Measurements from ENCODE around the gene RAI14.
"Not testable (repeated sequence)": the region's sequence is repeated elsewhere in the genome, so short reads cannot be mapped to it uniquely, and the experiment has no call there.

RAI14 gene

GRCh38 chr5:34695275-34696027 is 39.3 kb downstream of the RAI14 start:
- FAIRE-seq (no peak), DNase-seq (ENCODE audit: extremely low spot score, insufficient read length, low read depth) (no peak)

- no peak for DNase-seq (ENCODE audit: extremely low spot score, insufficient read length, low read depth)
- no peak for FAIRE-seq
These were observed 41.4 kb downstream of the RAI14 start for GRCh38 chr5:34697308-34698108.

- DNase-seq (ENCODE audit: extremely low spot score, insufficient read length, low read depth) (no peak), FAIRE-seq (no peak)
These were observed 41.9 kb downstream of the RAI14 start for GRCh38 chr5:34698109-34698419.

DNA sequence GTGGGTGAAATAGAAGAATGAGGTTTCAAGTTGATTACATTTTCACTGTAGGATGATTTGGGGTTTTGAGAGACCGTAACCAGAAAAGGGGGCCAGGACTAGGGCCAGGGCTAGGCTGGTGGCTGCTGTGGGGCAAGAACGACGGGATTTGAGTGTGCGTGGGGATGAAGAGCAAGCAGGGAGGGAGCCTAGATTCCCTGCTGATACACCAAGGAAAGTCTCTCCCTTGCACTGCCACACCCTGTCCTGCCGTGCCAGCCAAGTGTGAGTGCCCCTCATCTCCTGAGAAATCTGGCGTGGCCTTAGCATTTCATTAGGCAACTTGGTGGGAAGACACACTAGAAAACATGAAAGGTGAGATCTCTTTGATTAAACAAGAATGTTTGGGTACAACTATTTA is 42.6 kb downstream of the RAI14 start:
- DNase-seq (ENCODE audit: extremely low spot score, insufficient read length, low read depth) (no peak), FAIRE-seq (no peak)

DNA sequence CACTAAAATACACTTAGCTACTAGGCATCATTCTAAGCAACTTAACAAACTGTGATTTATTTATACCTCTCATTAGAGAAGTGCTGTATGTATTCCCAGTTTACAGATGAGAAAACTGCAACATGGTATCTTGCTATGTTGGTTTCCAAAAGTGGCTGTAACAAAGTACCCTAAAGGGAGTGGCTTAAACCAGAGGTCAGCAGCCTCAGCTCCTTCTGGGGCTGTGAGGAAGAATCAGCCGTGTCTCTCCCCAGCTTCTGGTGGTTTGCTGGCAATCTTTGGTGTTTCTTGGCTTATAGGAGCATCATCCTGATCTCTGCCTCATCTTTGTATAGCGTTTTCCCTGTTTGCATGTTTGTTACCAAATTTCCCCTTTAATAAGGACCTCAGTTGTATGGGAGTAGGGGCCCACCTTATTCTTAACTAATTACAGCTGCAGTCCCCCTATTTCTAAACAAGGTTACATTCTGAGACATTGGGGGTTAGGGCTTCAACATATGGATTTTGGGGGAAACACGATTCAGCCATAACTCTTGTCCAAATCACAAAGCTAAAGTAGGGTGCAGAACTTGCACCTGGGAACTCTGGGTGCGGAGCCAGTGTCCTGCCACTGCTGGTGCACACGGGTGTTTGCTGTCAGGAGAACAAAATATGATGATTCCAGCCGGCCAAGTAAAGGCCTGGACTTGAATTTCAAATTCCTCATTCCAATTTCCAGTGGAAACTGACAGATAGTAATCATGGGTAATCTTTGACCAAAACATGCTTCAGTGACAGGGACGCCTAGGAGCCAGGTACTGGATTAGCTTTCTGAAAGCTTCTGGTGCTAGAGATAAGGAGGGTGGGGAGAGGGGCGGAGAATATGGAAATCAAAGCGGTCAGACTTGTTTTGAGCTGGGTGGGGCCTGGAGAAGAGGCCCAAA is 43.3 kb downstream of the RAI14 start:
- no peak for DNase-seq (ENCODE audit: extremely low spot score, insufficient read length, low read depth)
- no peak for FAIRE-seq

GRCh38 chr5:34700078-34700452 is 43.9 kb downstream of the RAI14 start:
- no peak for DNase-seq (ENCODE audit: extremely low spot score, insufficient read length, low read depth)
- FAIRE-seq, result no peak

DNA sequence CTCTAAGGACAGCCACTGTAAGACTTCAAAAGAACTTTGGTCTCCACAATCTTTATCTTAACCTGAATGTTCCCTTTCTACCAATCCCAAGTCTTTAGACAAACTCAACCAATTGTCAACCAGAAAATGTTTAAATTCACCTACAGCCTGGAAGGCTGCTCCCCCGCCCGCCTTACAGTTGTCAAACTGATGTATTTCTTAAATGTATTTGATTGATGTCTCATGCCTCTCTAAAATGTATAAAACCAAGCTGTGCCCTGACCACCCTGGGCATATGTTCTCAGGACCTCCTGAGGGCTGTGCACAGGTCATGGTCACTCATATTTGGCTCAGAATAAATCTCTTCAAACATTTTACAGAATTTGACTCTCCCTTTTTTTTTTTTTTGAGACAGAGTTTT is 45.3 kb downstream of the RAI14 start:
- not testable (repeated sequence) for FAIRE-seq; DNase-seq (ENCODE audit: extremely low spot score, insufficient read length, low read depth)

GRCh38 chr5:34703767-34704713 is 47.9 kb downstream of the RAI14 start:
- FAIRE-seq, result no peak

GRCh38 chr5:34706084-34706483 is 50.0 kb downstream of the RAI14 start:
- FAIRE-seq, result no peak
- no peak for DNase-seq (ENCODE audit: extremely low spot score, insufficient read length, low read depth)

More at GRCh38 chr5:34703767-34704713, 47.9 kb downstream of the RAI14 start:
- DNase-seq (ENCODE audit: extremely low spot score, insufficient read length, low read depth), result no peak

GRCh38 chr5:34707451-34708107 is 51.5 kb downstream of the RAI14 start:
- FAIRE-seq (no peak), DNase-seq (ENCODE audit: extremely low spot score, insufficient read length, low read depth) (no peak)

DNA sequence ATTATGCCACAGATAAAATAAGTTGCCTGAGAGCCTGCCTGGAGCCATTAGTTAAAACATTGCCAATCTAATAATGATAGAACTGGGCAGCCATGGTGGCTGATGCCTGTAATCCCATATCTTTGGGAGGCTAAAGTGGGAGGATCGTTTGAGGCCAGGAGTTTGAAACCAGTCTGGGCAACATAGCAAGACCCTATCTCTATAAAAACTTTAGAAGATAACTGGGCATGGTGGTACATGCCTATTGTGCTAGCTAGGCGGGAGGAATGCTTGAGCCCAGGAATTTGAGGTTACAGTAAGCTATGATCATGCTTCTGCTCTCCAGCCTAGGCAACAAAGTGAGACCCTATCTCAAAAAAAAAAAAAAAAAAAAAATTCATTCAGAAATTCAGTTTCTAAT is 52.6 kb downstream of the RAI14 start:
- DNase-seq (ENCODE audit: extremely low spot score, insufficient read length, low read depth), result no peak

GRCh38 chr5:34709861-34710673 is 53.9 kb downstream of the RAI14 start:
- FAIRE-seq, result no peak
- no peak for DNase-seq (ENCODE audit: extremely low spot score, insufficient read length, low read depth)

More for the DNA sequence above, 52.6 kb downstream of the RAI14 start:
- no peak for FAIRE-seq

- DNase-seq (ENCODE audit: extremely low spot score, insufficient read length, low read depth), result no peak
- no peak for FAIRE-seq
These were observed 56.4 kb downstream of the RAI14 start for GRCh38 chr5:34712565-34712964.

- no peak for DNase-seq (ENCODE audit: extremely low spot score, insufficient read length, low read depth)
- FAIRE-seq, result no peak
These were observed 59.6 kb downstream of the RAI14 start for GRCh38 chr5:34715711-34716110.

DNA sequence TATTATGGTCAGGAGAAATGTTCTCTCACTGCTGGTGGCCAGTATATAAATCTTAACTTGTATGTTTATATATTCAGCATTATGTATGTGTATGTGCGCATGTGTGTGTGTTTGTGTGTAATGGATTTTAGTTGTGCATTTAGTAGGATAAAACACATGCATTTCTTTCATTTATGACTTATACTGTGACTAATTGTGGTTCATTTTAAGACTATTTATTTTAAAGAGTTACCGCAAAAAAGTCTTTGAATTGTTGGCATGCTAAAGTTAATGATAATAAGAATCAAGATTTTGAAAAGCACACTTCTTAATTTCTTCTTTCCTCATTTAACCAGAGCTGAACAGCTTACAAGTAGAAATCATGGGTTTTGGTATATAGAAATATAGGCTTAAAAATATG is 60.9 kb downstream of the RAI14 start:
- FAIRE-seq (no peak), DNase-seq (ENCODE audit: extremely low spot score, insufficient read length, low read depth) (no peak)

DNA sequence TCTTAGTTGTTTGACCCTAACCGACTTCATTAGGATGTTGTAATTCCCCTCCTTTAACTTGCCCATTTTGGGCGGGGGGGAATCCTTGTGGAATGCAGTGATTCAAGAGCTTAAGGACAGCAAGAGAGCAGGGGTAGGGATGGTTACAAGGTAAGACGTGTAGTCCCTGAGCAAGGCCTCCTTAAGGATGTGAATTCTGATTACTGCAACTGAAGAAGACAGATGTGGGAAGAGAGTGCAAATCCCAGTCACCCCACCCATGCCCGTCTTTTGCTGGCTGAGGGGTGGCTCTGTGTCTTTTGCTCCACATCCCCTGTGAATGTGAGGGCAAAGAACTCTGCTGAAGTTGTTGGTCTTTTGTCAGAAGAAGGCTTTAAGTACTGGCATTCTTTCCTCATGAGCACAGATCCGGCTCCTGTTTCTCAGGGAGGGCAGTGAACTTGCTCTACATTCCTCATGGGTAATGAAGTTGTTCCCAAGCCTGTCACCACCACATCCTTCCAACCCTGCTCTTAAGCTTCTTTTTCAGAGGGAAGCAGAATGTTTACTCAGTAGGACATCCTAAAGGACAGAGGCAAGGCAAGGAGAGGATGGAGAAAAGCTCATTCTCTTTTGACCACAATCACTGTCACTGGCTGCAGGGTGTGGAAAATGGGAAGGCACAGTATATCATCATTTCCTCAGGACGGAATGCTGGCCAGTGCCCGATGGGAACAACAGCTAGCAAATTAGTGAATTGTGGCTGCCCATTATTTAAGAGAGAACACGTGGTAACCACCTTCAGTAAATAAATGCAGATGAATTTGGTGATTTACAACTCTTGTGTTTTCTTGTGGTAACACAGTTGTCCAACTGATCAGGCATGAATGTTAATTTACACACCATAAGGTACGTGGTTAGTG is 61.5 kb downstream of the RAI14 start:
- DNase-seq (ENCODE audit: extremely low spot score, insufficient read length, low read depth) (no peak), FAIRE-seq (no peak)

DNA sequence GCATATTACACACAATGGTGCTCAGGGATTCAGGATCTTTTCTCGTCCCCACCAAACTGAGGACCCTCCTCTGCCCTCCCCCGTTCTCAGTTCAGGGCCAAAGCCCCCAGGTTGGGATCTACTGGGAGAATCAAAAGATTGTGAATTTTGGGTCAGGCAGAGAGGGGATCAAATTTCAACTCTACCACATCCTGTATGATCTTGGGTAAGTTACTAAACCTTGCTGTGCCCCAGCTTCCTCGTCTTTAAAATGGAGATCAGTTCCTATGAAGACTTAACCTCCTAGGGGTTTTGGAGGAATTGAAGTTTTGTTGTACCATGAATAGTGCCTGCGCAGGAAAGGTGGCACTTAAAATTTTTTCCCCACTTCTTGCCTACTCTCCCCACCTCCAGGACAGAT is 62.4 kb downstream of the RAI14 start:
- no peak for DNase-seq (ENCODE audit: extremely low spot score, insufficient read length, low read depth)
- FAIRE-seq, result no peak
